22Rv1 (cell line): ENCODE results near the gene CCDC24.

Source experiments
- ZFX ChIP-seq: fragments of 450-650 bp; IDR thresholded peaks from 2 replicates; pipeline ENCODE4 v1.6.1; 2017; ENCODE audit warnings: antibody characterized with exemption, borderline replicate concordance
- TF ChIP-seq, protein P1 (sequence below): fragments of 450-650 bp; IDR thresholded peaks from 2 replicates; pipeline ENCODE4 v1.5.1; 2017; ENCODE audit warnings: mild to moderate bottlenecking

DNA sequence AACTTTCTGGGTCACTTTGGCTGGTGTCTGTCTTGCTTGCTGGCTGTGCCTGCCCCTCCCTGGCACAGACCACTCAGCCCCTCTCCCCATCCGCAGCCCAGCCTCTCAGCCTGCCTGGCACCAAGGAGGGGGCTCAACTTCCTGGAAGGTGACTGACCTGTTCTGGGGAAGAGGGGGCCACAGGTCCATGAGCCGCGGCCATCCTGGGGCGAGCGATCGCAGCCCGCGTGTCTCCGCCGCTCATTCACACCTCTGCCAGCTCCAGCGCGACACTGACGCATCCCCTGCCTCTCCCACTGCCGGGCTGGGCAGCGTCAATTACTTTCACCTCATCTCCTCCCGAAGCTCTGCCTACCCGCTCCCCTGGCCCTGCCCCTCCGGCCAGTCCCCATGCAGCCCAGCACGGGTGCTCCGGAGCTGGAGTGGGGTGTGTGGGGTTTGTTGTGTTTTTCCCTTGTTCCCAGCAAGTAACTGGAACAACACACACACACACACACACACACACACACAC is 25.5 kb downstream of the CCDC24 start:
- TF ChIP-seq, protein P1, sequence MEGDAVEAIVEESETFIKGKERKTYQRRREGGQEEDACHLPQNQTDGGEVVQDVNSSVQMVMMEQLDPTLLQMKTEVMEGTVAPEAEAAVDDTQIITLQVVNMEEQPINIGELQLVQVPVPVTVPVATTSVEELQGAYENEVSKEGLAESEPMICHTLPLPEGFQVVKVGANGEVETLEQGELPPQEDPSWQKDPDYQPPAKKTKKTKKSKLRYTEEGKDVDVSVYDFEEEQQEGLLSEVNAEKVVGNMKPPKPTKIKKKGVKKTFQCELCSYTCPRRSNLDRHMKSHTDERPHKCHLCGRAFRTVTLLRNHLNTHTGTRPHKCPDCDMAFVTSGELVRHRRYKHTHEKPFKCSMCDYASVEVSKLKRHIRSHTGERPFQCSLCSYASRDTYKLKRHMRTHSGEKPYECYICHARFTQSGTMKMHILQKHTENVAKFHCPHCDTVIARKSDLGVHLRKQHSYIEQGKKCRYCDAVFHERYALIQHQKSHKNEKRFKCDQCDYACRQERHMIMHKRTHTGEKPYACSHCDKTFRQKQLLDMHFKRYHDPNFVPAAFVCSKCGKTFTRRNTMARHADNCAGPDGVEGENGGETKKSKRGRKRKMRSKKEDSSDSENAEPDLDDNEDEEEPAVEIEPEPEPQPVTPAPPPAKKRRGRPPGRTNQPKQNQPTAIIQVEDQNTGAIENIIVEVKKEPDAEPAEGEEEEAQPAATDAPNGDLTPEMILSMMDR = no peak
- TF ChIP-seq ZFX = no peak
